Measurements from ENCODE around the gene STK25.

STK25 gene

GRCh38 chr2:241461693-241462677 lies 46.4 kb downstream of the STK25 start:
- no peak overlapping the region for H3K27ac ChIP-seq
- no peaks in the 10 kb centered on the region for H3K9me3 ChIP-seq (ENCODE audit: control insufficient read depth, low read length)
- H3K4me3 ChIP-seq (ENCODE audit: low read depth, low read length): no peak overlapping the region
- no peak overlapping the region for H3K9ac ChIP-seq
- H3K4me2 ChIP-seq (ENCODE audit: low read length): no peak overlapping the region
- no peak for TF ChIP-seq CTCF (IDR thresholded peaks at IDR 0.05)
- no peaks in the 10 kb centered on the region for H3K36me3 ChIP-seq (ENCODE audit: control insufficient read depth, insufficient read depth, low read length)
- H3K79me2 ChIP-seq: no peaks in the 10 kb centered on the region
- H3K4me1 ChIP-seq: no peaks in the 10 kb centered on the region
- no peaks in the 10 kb centered on the region for H3K27me3 ChIP-seq (ENCODE audit: control insufficient read depth, insufficient read depth, low read length)
- no peak overlapping the region for H2AFZ ChIP-seq

DNA sequence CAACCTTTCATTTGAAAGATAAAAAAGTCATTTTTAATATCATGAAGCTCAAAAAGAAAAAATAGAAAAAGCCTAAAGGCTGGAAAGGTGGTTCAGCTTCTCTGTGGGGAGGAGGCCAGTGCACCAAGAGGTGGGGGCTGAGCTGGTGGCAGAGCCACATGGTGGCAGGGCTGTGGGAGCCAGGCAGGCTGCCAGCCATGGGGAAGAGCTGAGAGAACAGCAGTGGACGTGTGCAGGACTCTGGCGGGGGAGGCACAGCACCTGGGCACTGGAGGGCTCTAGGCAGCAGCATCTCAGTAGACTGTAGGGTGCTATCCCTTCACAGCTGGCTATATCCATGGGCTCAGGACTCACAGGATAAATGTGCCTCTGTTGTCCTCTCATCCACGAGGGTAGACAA lies 47.8 kb downstream of the STK25 start:
- no peak overlapping the region for H3K27ac ChIP-seq
- no peak overlapping the region for H3K4me3 ChIP-seq (ENCODE audit: low read depth, low read length)
- no peak overlapping the region for H3K9ac ChIP-seq
- no peaks in the 10 kb centered on the region for H3K79me2 ChIP-seq
- no peaks in the 10 kb centered on the region for H3K9me3 ChIP-seq (ENCODE audit: control insufficient read depth, low read length)
- H3K36me3 ChIP-seq (ENCODE audit: control insufficient read depth, insufficient read depth, low read length): no peaks in the 10 kb centered on the region
- H3K27me3 ChIP-seq (ENCODE audit: control insufficient read depth, insufficient read depth, low read length): no peaks in the 10 kb centered on the region
- TF ChIP-seq CTCF (IDR thresholded peaks at IDR 0.05): no peak
- no peak overlapping the region for H3K4me2 ChIP-seq (ENCODE audit: low read length)
- H2AFZ ChIP-seq: no peak overlapping the region
- H3K4me1 ChIP-seq: no peaks in the 10 kb centered on the region

- no peak for TF ChIP-seq CTCF (IDR thresholded peaks at IDR 0.05)
- Histone ChIP-seq H3K79me2 (no peaks in the 10 kb centered on the region), H3K4me1 (no peaks in the 10 kb centered on the region), H3K4me3 (ENCODE audit: low read depth, low read length) (no peak overlapping the region), H3K27me3 (ENCODE audit: control insufficient read depth, insufficient read depth, low read length) (no peaks in the 10 kb centered on the region), H3K27ac (no peak overlapping the region), H2AFZ (no peak overlapping the region), H3K36me3 (ENCODE audit: control insufficient read depth, insufficient read depth, low read length) (no peaks in the 10 kb centered on the region), H3K9ac (no peak overlapping the region), H3K4me2 (ENCODE audit: low read length) (no peak overlapping the region), H3K9me3 (ENCODE audit: control insufficient read depth, low read length) (no peaks in the 10 kb centered on the region)
Observed at GRCh38 chr2:241459520-241459919, 48.9 kb downstream of the STK25 start.

DNA sequence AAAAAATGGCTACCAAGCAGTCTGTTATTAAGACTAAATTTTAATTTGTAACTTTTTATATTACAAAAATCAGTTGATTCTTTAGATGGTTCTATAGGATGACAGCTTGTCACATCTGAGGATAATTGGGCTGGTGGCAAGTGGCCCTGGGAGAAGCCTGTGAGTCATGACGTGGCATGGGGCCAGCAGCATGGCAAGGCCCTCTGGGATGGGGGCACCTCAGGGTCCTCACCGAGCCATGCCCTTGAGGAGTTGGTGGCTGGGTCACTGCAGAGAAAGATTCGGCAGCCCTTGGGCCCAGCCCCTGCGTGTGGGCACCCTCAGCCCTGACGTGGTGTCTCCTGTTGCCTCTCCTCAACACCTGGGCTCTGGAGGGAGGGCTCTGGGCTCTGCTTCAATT lies 49.7 kb downstream of the STK25 start:
- no peaks in the 10 kb centered on the region for H3K9me3 ChIP-seq (ENCODE audit: control insufficient read depth, low read length)
- H3K27ac ChIP-seq: no peak overlapping the region
- no peak overlapping the region for H2AFZ ChIP-seq
- no peak overlapping the region for H3K4me3 ChIP-seq (ENCODE audit: low read depth, low read length)
- H3K79me2 ChIP-seq: no peaks in the 10 kb centered on the region
- H3K36me3 ChIP-seq (ENCODE audit: control insufficient read depth, insufficient read depth, low read length): no peaks in the 10 kb centered on the region
- no peak overlapping the region for H3K4me2 ChIP-seq (ENCODE audit: low read length)
- no peak for TF ChIP-seq CTCF (IDR thresholded peaks at IDR 0.05)
- no peak overlapping the region for H3K9ac ChIP-seq
- no peaks in the 10 kb centered on the region for H3K4me1 ChIP-seq
- H3K27me3 ChIP-seq (ENCODE audit: control insufficient read depth, insufficient read depth, low read length): no peaks in the 10 kb centered on the region

GRCh38 chr2:241456546-241456945 lies 51.8 kb downstream of the STK25 start:
- no peak overlapping the region for H3K4me2 ChIP-seq (ENCODE audit: low read length)
- TF ChIP-seq CTCF (IDR thresholded peaks at IDR 0.05): no peak
- H3K27ac ChIP-seq: no peak overlapping the region

More at GRCh38 chr2:241456546-241456945, 51.8 kb downstream of the STK25 start:
- H3K4me1 ChIP-seq: no peaks in the 10 kb centered on the region
- no peak overlapping the region for H2AFZ ChIP-seq
- no peaks in the 10 kb centered on the region for H3K27me3 ChIP-seq (ENCODE audit: control insufficient read depth, insufficient read depth, low read length)
- no peak overlapping the region for H3K4me3 ChIP-seq (ENCODE audit: low read depth, low read length)
- H3K9ac ChIP-seq: no peak overlapping the region
- no peaks in the 10 kb centered on the region for H3K36me3 ChIP-seq (ENCODE audit: control insufficient read depth, insufficient read depth, low read length)
- H3K79me2 ChIP-seq: no peaks in the 10 kb centered on the region
- H3K9me3 ChIP-seq (ENCODE audit: control insufficient read depth, low read length): no peaks in the 10 kb centered on the region

All from parathyroid adenoma (tissue), 2 donors.